GM19193 (cell line): ENCODE measurements around the gene TAF1C.

ENCODE experiments used
- POLR2A ChIP-seq: IDR thresholded peaks from 4 replicates; pipeline ENCODE4 v1.6.1; 2011; ENCODE audit not compliant: insufficient read depth, insufficient read length; ENCODE audit errors: extremely low read depth

Gene TAF1C

DNA sequence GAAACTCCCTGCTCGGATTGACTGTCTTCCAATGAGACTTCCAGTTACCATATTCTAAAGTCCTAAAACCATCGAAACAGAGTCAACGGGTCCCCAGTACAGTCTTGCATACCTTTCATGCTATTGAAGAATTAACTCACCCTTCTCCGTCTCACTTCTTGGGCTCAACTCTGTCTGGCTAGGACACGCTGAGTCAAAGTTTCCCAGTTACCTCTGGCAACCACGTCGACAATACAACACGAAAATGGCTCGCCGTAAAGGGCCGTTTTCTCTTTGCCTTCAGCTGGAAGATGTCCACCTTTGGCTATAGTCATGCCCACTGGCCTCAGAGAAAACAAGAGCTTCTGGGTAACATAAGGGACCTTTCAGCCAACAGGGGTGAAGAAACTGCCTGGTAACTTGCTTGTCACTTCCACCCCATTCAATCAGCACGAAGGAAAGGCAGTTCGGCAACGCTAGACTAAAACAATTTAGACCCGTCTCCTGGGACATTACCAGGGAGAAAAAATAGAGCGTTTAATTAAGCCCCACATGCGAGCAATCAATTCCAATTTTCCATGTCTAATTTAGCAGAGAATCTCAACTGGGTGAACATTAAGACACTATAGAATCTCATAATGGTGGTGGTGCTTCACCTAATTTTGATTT is 31.4 kb upstream of the TAF1C start:
- no peak for TF ChIP-seq POLR2A

DNA sequence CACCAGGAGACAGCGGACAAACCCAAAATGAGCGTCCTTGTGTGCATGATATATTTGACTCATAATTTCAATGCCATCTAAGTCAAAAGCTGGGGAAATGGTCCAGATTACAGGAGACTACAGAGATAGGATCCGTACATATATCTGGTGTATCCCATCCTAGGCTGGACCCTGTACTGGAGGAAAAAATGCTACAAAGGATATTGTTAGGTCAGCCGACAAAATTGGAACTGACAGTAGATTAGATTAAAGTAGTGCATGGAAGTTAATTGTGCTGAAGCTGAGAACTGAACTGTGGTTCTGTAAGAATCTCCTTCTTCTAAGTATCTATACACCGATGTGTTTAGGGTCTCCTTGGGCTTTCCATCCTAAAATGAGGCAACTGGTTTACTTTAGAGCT is 28.7 kb upstream of the TAF1C start:
- TF ChIP-seq POLR2A: no peak

DNA sequence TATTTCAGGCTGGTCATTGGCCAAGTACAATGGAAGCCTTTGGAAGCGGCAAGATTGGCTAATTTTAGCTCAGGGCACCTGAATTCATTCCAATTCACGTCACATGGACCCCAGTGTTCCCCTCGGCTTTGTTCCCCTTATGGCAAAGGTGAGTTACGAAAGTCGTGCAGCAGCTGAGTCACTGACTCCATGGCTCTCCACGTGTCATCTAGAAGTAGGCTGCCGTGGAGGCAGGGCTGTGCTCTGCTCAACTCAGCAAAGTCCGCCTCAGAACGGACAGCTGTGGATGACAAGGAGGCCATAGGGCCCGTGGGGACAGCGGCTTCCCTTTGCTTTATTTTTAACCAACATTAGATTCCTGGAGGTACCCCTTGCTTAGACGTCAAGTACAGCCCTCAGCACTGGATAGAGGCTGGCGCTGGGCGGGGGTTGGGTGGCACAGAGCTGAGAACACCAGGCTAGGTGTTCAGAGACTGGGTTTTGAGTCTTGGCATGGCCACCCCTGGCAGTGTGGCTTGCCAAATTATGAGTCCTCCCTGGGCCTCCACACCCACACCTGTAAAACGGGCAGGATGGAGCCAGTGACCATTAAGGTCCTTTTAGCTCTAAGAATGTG is 27.7 kb upstream of the TAF1C start:
- no peak for TF ChIP-seq POLR2A

DNA sequence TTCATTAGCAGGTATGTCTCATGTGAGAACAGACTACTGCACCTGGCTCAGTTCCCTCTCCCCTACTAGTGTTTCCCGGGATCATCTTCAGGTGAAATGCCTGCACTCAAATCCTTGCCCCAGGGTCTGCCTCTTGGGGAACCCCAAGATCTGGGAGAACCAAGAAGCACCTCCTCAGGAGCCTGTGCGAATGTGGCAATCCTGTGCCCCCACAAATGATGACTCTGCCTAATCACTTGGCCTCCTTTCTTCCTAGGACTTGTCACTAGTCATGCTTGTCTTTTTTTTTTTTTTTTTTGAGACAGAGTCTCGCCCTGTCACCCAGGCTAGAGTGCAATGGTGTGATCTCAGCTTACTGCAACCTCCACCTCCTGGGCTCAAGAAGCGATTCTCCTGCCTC is 25.8 kb upstream of the TAF1C start:
- no peak for TF ChIP-seq POLR2A

DNA sequence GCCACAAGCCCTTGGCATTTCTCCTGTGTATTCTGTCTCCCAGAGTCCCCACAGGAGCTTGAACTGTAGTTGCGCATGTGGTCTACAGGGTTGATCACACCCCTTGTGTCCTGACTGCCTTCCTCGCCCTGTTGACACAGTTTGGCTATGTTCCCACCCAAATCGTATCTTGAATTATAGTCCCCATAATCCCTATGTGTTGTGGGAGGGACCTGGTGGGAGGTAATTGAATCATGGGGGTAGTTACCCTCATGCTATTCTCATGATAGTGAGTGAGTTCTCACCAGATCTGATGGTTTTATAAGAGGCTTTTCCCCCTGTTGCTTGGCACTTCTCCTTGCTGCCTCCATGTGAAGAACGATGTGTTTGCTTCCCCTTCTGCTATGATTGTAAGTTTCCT is 25.3 kb upstream of the TAF1C start:
- no peak for TF ChIP-seq POLR2A

DNA sequence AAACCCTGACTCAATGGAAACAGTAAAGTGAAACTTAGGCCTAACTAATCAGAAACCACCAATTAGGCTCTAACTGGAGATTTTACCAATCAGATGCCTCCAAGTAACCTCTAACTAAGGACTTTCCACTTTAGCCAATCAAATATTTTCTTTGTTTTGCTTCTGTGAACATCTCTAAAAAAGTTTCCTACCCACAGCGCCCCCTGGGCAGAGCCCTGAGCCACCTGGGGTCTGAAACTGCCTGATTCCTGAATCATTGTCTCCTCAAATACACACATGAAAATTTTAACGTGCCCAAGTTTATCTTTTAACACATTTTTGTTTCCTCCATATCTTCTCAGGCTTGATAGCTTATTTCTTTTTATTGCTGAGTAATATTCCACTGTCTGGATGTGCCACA is 23.1 kb upstream of the TAF1C start:
- no peak for TF ChIP-seq POLR2A

DNA sequence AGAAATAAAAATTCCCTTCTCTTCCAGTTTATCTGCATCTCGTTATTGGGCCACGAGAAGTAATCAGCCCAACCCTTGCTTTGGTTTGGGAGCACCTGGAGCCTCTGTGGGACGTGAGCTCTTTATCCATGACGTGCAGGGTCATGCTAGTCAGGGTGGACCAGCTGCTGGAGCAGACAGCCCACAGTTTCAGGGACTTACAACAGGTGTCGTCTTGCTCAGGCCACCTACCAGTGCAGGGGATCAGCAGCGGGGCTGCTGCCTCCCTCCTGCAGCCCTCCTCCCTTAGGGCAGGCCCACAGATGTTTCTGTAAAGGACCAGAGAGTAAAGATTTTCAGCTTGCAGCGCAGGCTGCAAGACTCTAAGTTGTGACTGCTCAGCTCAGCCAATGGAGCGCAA is 21.0 kb upstream of the TAF1C start:
- no peak for TF ChIP-seq POLR2A

DNA sequence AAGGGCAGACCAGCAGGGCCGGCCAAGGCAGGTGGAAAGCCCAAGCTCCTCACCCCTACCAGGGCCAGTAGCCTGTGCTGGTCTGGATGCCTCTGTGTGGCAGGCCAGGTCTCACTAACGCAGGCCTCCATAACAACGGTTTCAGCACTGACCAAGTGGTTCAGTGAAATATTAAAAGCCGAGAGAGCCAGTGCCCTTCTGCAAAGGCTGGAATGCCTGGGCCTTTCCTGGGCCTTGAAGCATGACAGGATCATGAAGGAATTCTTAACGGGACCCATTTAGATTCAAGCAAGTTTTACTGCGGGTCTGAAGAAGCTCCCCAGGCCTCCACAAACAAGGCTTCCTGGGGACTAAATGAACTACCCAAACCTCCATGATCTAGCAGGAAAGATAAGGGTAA is 20.4 kb upstream of the TAF1C start:
- no peak for TF ChIP-seq POLR2A

DNA sequence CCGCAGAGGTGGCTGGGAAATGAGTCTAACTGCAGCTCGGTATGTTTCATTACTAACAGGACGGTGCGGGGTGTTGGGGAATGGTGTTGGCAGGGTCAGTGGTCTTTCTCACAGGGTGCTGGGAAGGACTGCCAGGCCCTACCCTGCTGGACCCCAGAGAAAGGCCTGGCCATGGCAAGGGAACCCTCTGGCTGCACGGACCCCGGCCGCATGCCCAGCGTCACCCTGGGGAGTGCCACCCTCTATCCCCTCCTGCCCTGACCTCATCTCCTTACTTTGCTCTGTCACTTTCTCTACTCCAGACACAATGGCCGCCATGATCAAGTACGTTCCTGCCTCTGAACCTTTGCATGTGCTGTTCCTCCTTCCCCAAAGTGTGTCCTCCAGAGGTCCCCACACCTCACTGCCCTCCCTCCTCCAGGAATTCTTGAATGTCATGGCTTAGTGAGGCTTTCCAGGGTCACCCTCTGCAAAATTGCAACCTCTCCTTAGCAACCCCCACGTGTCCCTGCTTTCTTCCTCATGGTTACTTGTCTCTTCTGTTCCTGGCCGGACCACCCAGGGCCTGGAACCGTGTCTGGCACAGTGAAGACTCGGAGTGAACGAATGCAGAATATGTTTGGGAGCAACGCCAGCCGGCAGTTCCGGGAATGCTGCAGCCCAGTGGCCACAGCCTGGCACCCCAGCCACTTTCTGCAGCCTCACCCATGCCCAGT is 19.3 kb upstream of the TAF1C start:
- no peak for TF ChIP-seq POLR2A

DNA sequence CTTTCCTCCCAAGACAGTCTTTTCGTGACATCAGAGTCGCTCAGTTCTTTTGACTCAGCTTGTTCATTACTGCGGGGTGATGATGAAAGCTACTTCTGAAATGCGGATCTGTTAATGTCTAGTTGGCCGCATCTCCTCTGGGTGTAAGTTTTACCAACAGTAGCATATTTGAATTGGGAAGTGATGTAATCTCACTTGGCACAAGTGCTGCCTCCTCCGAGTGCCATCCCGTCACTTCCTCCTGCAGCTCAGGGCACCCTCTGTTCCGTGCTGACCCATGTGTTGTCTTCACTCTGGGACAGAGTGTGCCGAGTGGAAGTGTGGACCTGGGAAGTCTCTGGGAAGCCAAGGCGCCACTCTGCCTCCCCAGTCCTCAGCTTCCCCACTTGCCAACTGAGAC is 13.0 kb upstream of the TAF1C start:
- no peak for TF ChIP-seq POLR2A

DNA sequence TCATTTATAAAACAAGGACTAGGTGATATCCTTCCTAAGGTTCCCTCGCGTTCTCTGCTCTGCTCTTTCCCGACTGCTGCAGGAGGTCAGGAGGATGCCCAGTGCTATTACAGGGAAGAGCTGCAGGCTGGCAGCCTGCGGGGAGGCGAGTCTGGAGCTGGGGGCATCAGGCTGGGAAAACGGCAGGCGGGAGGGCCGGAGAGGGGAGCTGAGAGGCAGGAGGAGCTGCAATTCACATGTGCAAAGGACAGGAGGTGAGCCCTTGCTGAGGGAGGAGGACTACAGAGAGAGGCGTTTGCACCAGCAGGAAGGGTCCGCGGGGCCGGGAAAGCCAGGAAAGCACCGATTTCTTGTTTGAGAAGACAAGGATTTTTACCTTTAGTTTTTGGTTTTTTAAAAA is 12.2 kb upstream of the TAF1C start:
- no peak for TF ChIP-seq POLR2A

DNA sequence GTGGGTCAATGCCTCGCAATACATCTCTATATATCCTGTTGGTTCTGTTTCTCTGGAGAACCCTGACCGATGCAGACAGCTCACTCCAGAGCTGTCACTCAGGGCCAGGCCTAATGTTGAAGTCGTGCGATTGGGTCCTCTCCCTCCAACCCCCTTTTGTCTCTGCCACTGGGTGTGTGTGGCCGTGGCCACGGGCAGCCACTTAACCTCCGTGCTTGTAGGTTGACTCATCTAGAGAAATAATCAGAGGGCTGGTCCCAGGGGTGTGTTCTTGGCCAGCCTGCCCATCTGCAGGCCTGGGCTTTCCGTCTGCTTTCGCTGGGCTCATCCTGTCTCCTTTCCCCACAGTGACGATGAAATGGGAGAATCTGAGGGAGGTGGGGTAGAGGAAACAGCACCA is 11.5 kb upstream of the TAF1C start:
- TF ChIP-seq POLR2A: no peak

DNA sequence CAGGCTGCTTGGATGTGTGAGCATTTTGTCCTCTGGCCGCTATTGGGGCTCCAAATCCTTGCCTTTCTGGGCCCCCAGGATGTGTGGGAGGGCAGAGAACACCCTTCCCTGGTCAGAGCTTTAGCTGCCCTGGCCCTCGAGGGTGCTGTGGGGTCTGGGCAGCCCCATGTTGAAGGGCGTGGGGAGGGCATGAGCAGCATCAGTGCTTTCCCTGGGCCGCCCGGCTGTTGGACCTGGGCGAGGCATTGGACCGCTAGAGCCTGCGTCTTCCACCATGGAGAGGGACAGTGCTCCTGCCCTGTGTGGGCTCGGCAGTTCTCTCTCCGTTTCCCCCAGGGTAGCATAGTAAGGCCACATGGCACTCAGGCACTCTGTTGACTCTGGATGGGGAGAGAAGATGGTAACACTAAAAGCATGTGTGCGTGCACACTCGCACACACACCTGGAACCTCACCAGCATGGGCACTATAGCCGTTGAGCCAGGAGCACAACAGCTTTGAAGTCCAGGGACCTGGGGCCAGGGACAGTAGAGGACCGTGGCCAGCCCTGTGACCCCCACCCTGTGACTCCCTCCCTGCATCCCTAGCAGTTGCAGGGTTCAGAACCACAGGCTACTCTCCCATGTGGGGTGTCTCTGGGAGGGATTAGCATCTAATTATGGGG is 10.7 kb upstream of the TAF1C start:
- no peak for TF ChIP-seq POLR2A

DNA sequence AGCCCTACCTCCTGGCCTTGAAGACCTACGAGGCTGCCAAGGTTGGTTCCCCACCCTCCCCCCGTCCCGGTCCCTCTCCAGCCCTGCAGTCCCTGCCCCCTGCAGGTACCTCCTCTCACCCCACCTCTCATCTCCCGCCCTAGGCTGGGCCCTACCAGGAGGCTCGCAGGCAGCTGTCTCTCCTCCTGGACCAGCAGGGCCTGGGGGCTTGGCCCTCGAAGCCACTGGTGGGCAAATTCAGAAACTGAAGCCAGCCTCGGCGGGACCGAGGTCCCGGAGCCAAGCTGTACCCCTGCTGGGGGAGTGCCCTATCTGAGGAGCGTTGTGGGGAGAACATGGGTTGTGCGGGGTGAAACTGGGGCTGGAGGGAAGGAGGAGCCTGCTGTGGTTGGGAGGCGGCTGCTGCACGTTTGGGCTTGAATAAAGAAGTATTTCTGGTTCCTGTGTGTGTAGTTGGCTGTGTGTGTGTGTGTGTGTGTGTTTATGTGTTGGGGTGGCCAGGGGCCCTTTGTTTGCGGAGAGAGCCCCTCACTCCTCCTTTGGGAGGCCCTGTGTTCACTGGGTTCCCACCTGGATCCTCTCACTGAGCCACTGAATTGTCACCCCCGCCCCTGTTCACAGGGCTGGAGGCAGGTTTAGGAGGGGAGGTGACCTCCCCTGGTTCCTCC is 10.0 kb upstream of the TAF1C start:
- no peak for TF ChIP-seq POLR2A

DNA sequence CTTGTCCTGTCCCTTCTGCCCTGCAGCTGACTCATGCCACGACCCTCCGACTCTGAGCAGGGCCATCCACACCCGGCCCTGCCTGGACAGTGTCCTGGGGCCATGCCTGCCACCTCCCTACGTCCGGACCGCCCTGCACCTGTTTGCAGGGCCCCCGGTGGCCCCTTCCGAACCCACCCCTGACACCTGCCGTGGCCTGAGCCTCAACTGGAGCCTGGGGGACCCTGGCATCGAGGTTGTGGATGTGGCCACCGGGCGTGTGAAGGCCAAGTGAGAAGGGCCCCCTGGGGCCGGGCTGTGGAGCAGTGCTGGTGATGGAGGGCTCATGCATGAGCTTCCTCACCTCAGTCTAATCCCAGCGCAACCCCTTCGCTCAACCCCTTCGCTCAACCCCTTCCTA is 9.2 kb upstream of the TAF1C start:
- no peak for TF ChIP-seq POLR2A
